Right lobe of liver (tissue), 4 donors: ENCODE data around the gene GALNT13.

Experiments used
- POLR2A ChIP-seq: fragments of 450-650 bp; IDR thresholded peaks from one replicate; pipeline ENCODE4 v1.6.1; 2017; ENCODE audit warnings: antibody characterized with exemption, mild to moderate bottlenecking
- TF ChIP-seq, protein P1 (sequence below), 4 donors: fragments of 200-600 bp in 3 of 4; fragments of 450-650 bp in 1 of 4; IDR thresholded peaks; one replicate each; pipeline versions ENCODE4 v1.5.1 to v1.8.0; 2016 to 2022; ENCODE audit warnings: antibody characterized with exemption in 4 of 4, mild to moderate bottlenecking in 2 of 4
- donor health status: DM: no; HTN: no; CAD: no.
- donor health status: DM: no; HTN: no; CAD: no.
- donor health status: DM: no; HTN: yes; CAD: no.

- TF ChIP-seq, protein P1, sequence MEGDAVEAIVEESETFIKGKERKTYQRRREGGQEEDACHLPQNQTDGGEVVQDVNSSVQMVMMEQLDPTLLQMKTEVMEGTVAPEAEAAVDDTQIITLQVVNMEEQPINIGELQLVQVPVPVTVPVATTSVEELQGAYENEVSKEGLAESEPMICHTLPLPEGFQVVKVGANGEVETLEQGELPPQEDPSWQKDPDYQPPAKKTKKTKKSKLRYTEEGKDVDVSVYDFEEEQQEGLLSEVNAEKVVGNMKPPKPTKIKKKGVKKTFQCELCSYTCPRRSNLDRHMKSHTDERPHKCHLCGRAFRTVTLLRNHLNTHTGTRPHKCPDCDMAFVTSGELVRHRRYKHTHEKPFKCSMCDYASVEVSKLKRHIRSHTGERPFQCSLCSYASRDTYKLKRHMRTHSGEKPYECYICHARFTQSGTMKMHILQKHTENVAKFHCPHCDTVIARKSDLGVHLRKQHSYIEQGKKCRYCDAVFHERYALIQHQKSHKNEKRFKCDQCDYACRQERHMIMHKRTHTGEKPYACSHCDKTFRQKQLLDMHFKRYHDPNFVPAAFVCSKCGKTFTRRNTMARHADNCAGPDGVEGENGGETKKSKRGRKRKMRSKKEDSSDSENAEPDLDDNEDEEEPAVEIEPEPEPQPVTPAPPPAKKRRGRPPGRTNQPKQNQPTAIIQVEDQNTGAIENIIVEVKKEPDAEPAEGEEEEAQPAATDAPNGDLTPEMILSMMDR (IDR thresholded peaks at IDR 0.05) = no peak
- no peak for TF ChIP-seq POLR2A
These were observed 422.1 kb downstream of the GALNT13 start for GRCh38 chr2:154293864-154294263.
